ENCODE measurements around the gene BCAR1.
"Not testable (repeated sequence)": the region's sequence is repeated elsewhere in the genome, so short reads cannot be mapped to it uniquely, and the experiment has no call there.

Gene BCAR1

DNA sequence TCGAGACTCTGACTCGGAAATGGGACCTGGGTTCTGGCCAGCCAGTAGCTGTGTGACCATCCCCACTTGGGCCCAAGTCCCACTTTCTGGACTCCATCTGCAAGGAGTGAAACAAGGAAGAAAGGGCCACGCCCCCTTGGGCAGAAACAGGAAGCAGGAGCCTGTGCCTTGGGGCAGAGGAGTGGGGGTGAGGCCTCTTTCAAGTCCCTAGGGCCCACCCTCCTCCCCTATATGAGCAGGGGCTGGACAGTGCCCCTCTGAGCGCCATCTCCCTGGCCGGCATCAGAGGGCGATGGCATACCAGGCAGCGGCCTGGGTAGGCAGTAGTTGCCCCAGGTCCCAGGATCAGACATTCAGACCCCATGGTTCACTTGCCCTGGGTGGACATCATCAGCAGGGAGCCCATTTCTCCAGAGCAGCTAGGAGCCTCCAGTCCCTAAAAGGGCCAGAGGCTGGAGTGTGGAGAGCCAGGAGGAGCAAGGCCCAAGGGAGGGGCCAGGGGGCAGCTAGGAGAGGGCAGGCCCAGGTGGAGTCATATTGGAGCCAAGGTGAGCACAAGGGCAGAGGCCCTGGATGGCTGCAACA, 7.1 kb downstream of the BCAR1 start:
- peaks cover 43% of the 10 kb centered on the region for H3K36me3 ChIP-seq (ENCODE audit: control insufficient read depth, insufficient read depth, low read length)
- H3K4me1 ChIP-seq (ENCODE audit: control insufficient read depth, insufficient read depth, low read length): peaks cover 28% of the 10 kb centered on the region
- peak overlapping the region; percentile 4; the same call in 1 of the 2 replicates for H3K9ac ChIP-seq (ENCODE audit: low read depth, low read length)
- H3K27ac ChIP-seq (ENCODE audit: low read depth, low read length): peak overlapping the region; percentile 91
- no peaks in the 10 kb centered on the region for H3K27me3 ChIP-seq (ENCODE audit: control insufficient read depth, insufficient read depth, low read length)
- no peaks in the 10 kb centered on the region for H3K9me3 ChIP-seq (ENCODE audit: control insufficient read depth, insufficient read depth, low read length)
- H3K4me3 ChIP-seq (ENCODE audit: low read depth, low read length): no peak overlapping the region

DNA sequence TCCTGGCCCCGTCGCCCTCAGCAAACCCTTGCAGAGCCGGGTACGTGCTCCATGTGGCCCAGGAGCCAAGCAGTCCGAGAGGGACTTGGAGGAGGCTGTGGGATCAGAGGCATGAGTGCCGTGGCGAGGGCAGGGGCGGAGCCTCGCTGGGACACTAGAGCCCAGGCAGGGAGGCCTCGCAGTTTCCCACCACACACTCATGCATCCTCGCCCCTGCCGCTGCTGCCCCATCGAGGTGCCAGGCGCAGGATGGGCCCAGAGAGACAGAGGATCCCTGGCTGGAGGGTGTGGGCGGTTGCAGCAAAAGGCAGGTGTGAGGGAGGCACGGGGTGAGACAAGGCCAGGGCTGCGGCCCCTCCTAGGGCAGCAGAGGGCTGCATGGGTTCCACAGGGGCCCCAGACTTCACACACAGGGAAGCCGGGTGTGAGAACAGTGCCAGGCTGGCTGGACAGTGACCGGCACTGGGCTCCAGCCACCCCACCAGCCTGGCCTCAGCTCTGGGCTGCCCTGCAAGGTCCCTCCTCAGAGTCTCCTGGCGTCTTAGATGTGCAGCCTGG, 7.7 kb downstream of the BCAR1 start:
- no peaks in the 10 kb centered on the region for H3K27me3 ChIP-seq (ENCODE audit: control insufficient read depth, insufficient read depth, low read length)
- H3K9ac ChIP-seq (ENCODE audit: low read depth, low read length): no peak overlapping the region
- H3K9me3 ChIP-seq (ENCODE audit: control insufficient read depth, insufficient read depth, low read length): no peaks in the 10 kb centered on the region
- H3K36me3 ChIP-seq (ENCODE audit: control insufficient read depth, insufficient read depth, low read length): peaks cover 46% of the 10 kb centered on the region
- H3K4me1 ChIP-seq (ENCODE audit: control insufficient read depth, insufficient read depth, low read length): peaks cover 25% of the 10 kb centered on the region
- H3K4me3 ChIP-seq (ENCODE audit: low read depth, low read length): no peak overlapping the region
- peak overlapping the region; percentile 91 for H3K27ac ChIP-seq (ENCODE audit: low read depth, low read length)

DNA sequence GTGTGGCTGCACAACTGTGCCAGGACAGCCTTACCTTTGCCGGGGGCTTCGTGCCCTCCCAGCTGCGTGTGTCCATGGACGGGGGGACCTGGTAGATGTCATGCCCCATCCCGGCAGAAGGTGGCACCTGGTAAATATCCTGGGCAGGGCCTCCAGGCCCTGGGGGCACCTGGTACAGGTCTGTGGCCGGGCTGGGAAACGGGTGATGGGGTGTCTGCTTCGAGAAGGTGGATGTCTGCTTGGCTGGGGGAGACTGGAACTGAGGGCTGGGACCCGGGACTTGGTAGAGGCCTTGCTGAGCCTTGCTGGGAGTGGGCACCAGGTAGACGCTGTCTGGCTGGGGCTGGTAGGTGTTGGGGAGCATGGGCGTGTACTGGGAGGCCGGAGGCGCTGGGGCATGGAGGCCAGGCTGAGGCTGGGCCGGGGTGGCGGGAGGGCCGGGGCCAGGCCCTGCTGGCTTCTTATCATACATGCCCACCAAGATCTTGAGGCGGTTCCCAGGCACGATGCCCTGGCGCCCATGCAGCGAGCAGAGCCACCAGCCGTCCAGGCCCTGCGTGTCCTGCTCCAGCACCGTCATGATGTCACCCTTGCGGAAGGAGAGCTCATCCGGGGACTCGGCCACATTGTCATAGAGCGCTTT, 8.9 kb downstream of the BCAR1 start:
- not testable (repeated sequence) for H3K27me3 ChIP-seq (ENCODE audit: control insufficient read depth, insufficient read depth, low read length); H3K9ac ChIP-seq (ENCODE audit: low read depth, low read length); H3K27ac ChIP-seq (ENCODE audit: low read depth, low read length); H3K9me3 ChIP-seq (ENCODE audit: control insufficient read depth, insufficient read depth, low read length); H3K4me3 ChIP-seq (ENCODE audit: low read depth, low read length)
- H3K36me3 ChIP-seq (ENCODE audit: control insufficient read depth, insufficient read depth, low read length): peaks cover 48% of the 10 kb centered on the region
- H3K4me1 ChIP-seq (ENCODE audit: control insufficient read depth, insufficient read depth, low read length): peaks cover 25% of the 10 kb centered on the region

DNA sequence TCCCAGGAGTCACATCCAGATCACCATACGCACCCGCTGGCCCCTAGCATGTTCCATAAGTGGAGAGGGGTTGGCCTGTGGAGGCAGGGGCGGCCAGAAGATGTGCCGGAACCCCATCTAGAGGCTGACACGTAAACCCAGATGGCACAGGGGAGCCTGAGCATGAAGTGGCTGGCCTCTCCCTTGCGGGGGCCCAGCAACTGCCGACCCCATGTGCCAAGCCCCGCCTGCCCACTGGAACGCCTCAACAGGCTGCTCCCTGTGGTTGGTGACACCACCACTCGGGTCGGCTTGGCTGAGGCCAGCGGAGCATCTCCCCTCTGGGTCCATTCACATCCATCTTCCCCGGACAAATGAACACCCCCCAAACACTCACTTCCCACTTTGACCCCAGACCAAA, 9.5 kb downstream of the BCAR1 start:
- Histone ChIP-seq H3K27ac (ENCODE audit: low read depth, low read length) (no peak overlapping the region), H3K4me3 (ENCODE audit: low read depth, low read length) (no peak overlapping the region), H3K4me1 (ENCODE audit: control insufficient read depth, insufficient read depth, low read length) (peaks cover 25% of the 10 kb centered on the region), H3K9me3 (ENCODE audit: control insufficient read depth, insufficient read depth, low read length) (no peaks in the 10 kb centered on the region), H3K9ac (ENCODE audit: low read depth, low read length) (no peak overlapping the region), H3K36me3 (ENCODE audit: control insufficient read depth, insufficient read depth, low read length) (peaks cover 52% of the 10 kb centered on the region), H3K27me3 (ENCODE audit: control insufficient read depth, insufficient read depth, low read length) (no peaks in the 10 kb centered on the region)

DNA sequence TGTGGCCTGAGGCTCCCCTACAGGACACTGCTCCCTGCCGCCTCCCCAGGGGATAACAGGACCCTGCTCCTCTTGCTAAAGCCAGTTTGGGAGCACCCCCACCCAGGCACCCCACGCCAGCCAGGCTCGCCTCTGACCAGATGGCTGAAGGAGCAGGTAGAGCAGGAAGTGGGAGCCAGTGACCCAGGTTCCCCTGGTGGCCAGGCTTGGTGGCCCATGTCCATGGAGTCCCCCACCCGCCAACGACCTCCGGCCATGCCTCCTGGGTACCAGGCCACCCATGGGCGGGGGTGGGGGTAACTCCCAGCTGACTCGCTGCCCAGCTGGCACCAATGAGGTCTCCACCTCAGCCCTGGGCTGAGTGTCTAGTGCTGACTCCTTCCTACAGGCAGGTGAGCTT, 10.0 kb downstream of the BCAR1 start:
- Histone ChIP-seq H3K9ac (ENCODE audit: low read depth, low read length) (no peak overlapping the region), H3K27me3 (ENCODE audit: control insufficient read depth, insufficient read depth, low read length) (no peaks in the 10 kb centered on the region), H3K27ac (ENCODE audit: low read depth, low read length) (no peak overlapping the region), H3K36me3 (ENCODE audit: control insufficient read depth, insufficient read depth, low read length) (peaks cover 58% of the 10 kb centered on the region), H3K4me1 (ENCODE audit: control insufficient read depth, insufficient read depth, low read length) (peaks cover 24% of the 10 kb centered on the region), H3K4me3 (ENCODE audit: low read depth, low read length) (no peak overlapping the region), H3K9me3 (ENCODE audit: control insufficient read depth, insufficient read depth, low read length) (no peaks in the 10 kb centered on the region)

DNA sequence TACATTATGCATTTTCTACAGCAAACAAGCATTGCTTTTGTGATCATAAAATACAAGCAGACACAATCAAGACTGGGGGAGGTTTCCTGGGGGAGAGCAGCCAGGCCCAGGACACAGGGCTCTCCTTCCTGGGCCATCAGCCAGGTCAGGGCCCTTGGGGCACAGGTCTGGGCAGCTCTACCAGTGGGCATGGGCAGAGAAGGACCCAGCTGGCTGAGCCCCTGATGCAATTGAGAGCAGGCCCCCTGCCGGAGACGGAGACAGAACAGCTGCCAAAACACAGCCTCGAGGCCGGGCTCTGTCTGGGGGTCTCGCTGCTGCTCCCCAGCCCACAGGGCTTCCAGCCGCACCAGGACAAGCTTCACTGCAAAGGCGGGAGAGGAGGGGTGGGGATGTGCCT, 10.8 kb downstream of the BCAR1 start:
- H3K4me1 ChIP-seq (ENCODE audit: control insufficient read depth, insufficient read depth, low read length): peaks cover 16% of the 10 kb centered on the region
- not testable (repeated sequence) for H3K27ac ChIP-seq (ENCODE audit: low read depth, low read length)
- H3K36me3 ChIP-seq (ENCODE audit: control insufficient read depth, insufficient read depth, low read length): peaks cover 66% of the 10 kb centered on the region

DNA sequence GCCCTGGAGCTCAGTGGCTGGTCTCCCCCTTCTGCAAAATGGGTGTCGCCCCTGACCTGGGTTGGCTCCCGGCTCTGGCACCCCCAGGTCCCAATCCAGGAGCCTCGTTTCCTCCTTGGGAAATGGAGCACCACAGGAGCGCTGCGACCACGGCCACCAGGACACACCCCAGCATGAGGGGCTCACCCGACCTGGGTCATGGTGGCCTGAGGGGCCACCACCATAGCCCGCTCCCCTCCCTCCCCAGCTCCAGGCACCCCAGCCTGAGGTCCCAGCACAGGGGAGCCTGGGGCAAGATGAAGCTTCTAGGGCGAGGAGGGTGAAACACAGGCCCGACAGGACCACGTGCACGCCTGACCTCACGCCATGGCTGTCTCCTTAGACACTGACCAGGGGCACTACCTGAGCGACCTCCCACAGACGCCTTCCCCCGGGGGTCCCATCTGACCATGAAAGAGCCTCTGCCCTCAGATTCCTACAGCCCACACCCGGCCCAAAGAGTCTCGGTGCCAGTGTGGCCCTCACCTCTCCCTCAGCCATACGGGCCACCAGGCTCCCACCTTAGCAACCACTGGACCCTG, 11.8 kb downstream of the BCAR1 start:
- Histone ChIP-seq H3K36me3 (ENCODE audit: control insufficient read depth, insufficient read depth, low read length) (peaks cover 76% of the 10 kb centered on the region), H3K27me3 (ENCODE audit: control insufficient read depth, insufficient read depth, low read length) (no peaks in the 10 kb centered on the region), H3K4me1 (ENCODE audit: control insufficient read depth, insufficient read depth, low read length) (peaks cover 6% of the 10 kb centered on the region), H3K9me3 (ENCODE audit: control insufficient read depth, insufficient read depth, low read length) (no peaks in the 10 kb centered on the region), H3K27ac (ENCODE audit: low read depth, low read length) (no peak overlapping the region), H3K9ac (ENCODE audit: low read depth, low read length) (no peak overlapping the region), H3K4me3 (ENCODE audit: low read depth, low read length) (no peak overlapping the region)

More for the DNA sequence above, 10.8 kb downstream of the BCAR1 start:
- not testable (repeated sequence) for H3K4me3 ChIP-seq (ENCODE audit: low read depth, low read length); H3K9me3 ChIP-seq (ENCODE audit: control insufficient read depth, insufficient read depth, low read length); H3K9ac ChIP-seq (ENCODE audit: low read depth, low read length); H3K27me3 ChIP-seq (ENCODE audit: control insufficient read depth, insufficient read depth, low read length)

DNA sequence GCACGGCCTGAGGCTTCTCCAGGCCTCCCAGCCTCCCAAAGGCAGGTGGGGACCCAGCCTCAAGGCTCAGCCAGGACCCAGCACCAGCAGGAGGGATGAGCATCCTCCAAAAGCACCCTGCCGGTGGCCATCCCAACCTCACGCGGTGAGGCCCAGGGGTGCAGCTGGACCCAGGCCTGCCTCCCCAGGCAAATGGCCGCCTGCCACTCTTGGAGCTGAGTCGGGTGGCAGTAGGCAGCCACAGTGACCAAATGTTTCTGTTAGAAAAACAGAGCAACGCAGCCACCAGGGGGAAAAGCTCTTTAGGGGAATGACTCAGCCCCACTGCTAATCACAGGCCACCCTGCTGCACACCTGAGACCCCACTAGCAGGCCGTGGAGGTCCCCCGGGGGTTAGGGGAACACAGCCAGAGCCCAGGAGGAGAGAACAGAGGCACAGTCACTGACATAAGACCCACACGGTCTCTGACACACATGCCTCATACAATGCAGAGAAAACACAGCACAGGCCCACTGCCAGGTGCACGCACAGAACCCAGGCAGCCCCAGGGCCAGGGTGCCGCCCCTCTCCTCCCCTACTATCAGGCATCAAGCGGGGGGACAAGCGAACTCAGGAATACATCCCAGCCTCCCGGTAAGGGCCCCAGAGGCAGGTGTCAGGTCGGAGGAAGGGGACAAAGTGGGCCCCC, 12.4 kb downstream of the BCAR1 start:
- Histone ChIP-seq H3K27me3 (ENCODE audit: control insufficient read depth, insufficient read depth, low read length) (no peaks in the 10 kb centered on the region), H3K4me1 (ENCODE audit: control insufficient read depth, insufficient read depth, low read length) (no peaks in the 10 kb centered on the region; the same call in 1 of the 2 replicates), H3K9ac (ENCODE audit: low read depth, low read length) (no peak overlapping the region; the same call in 1 of the 2 replicates), H3K9me3 (ENCODE audit: control insufficient read depth, insufficient read depth, low read length) (no peaks in the 10 kb centered on the region), H3K27ac (ENCODE audit: low read depth, low read length) (peak overlapping the region; percentile 2), H3K4me3 (ENCODE audit: low read depth, low read length) (no peak overlapping the region), H3K36me3 (ENCODE audit: control insufficient read depth, insufficient read depth, low read length) (peaks cover 79% of the 10 kb centered on the region)

DNA sequence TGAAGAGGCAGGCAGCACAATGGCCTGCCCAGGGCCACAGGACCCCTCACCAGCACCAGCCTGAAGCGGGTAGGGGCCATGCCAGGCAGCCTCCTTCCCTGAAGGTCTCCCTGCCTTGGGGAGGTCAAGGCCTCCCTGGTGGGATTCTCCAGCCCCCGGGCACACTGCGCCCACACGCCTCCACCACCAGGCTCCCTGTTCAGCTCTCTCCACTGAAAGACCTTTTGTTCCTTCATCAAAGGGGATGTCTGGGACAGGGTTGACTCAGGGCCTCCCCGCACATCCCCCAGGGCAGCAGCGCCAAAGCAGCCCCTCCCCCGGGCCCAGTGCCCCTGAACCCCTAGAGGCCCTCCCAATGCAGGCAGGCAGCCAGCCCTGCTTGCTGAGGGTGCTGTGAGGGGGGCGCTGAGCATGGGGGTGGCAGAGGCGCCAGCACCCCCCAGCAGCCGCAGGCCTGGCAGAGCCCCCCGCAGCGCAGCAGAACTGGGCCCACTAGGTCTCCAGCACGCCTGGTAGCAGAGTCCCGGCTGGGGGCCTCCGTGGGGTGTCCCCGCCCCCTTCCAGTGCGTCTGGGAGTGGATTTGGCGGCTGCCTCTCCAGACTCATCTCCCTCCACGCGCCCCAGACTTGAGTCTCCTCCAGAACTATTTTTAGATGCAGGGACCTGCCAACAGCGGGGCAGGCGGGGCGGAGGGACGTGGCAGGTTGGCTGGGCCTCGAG, 13.1 kb downstream of the BCAR1 start:
- Histone ChIP-seq H3K9ac (ENCODE audit: low read depth, low read length) (no peak overlapping the region), H3K27ac (ENCODE audit: low read depth, low read length) (peak overlapping the region; percentile 2), H3K4me1 (ENCODE audit: control insufficient read depth, insufficient read depth, low read length) (no peaks in the 10 kb centered on the region; the same call in 1 of the 2 replicates), H3K4me3 (ENCODE audit: low read depth, low read length) (no peak overlapping the region), H3K36me3 (ENCODE audit: control insufficient read depth, insufficient read depth, low read length) (peaks cover 79% of the 10 kb centered on the region), H3K9me3 (ENCODE audit: control insufficient read depth, insufficient read depth, low read length) (no peaks in the 10 kb centered on the region), H3K27me3 (ENCODE audit: control insufficient read depth, insufficient read depth, low read length) (no peaks in the 10 kb centered on the region)

DNA sequence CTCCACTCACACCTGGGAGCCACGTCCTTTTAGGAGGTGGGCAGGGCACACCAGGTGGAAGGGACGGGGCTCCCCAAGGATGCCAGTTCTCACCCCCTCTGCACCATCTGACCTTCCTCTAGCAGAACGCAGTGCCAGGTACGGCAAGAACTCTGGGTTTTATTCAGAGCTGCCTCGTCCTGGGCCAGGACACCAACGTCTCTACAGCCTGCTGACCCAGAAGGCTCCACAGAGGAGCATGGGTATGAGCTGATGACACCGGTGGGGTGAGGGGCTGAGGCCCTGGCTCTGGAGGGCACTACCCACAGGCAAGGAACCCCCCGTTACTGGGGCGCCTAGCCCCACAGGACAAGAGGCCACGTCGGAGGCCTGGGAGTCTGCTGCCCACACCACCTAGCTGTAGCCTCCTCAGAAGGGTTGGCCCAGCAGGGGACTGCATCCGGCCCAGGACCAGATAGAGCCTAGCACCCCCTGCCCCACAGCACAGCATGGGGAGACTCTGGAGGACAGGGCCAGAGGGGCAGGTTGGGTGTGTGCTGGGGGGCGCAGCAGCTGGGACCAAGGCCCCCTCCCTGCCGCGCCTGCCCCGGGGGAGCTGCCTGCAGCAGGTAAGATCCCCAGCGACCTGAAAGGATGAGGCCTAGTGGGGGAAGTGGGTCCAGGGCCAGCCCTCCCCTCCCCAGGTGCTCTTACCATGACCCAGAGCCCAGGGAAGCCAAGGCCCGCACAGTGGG, 13.9 kb downstream of the BCAR1 start:
- H3K27me3 ChIP-seq (ENCODE audit: control insufficient read depth, insufficient read depth, low read length): no peaks in the 10 kb centered on the region
- H3K9ac ChIP-seq (ENCODE audit: low read depth, low read length): no peak overlapping the region
- H3K4me3 ChIP-seq (ENCODE audit: low read depth, low read length): no peak overlapping the region
- H3K9me3 ChIP-seq (ENCODE audit: control insufficient read depth, insufficient read depth, low read length): no peaks in the 10 kb centered on the region
- no peaks in the 10 kb centered on the region; the same call in 1 of the 2 replicates for H3K4me1 ChIP-seq (ENCODE audit: control insufficient read depth, insufficient read depth, low read length)
- peaks cover 79% of the 10 kb centered on the region for H3K36me3 ChIP-seq (ENCODE audit: control insufficient read depth, insufficient read depth, low read length)
- no peak overlapping the region for H3K27ac ChIP-seq (ENCODE audit: low read depth, low read length)
